CD14-positive monocyte (primary cell): ENCODE results near the gene MPND. TPM values are rescaled to one million over a fixed set of nuclear protein-coding genes. Genes with fewer than 3 reads are reported as not detected.

Source experiments
- DNase-seq, 3 donors: peaks; one replicate each; pipeline ENCODE4 v3.0.0-alpha.2; 2011 to 2022
- H2AFZ ChIP-seq: 2 replicates; pipeline ENCODE4 v1.6.0; 2012; ENCODE audit warnings: mild to moderate bottlenecking, low read depth, low read length, inconsistent platforms; ENCODE audit not compliant: insufficient read depth, poor library complexity, severe bottlenecking
- H3K27ac ChIP-seq, 2 donors: 1 replicate in 1 of 2; 2 replicates in 1 of 2; pipeline ENCODE4 v1.5.1; 2012 to 2013; ENCODE audit warnings: low read length in 2 of 2, control low read depth in 1 of 2, inconsistent platforms in 1 of 2, low read depth in 1 of 2, mild to moderate bottlenecking in 1 of 2
- H3K27me3 ChIP-seq, 2 donors: one replicate each; pipeline versions ENCODE4 v1.6.0 to v1.6.1; 2011 to 2013; ENCODE audit warnings: low read length in 2 of 2; ENCODE audit not compliant: control insufficient read depth in 2 of 2, insufficient read depth in 2 of 2
- H3K36me3 ChIP-seq, 2 donors: replicated peaks in 1 of 2; 1 replicate in 1 of 2; 2 replicates in 1 of 2; pipeline versions ENCODE4 v1.5.1 to v1.6.1; 2012 to 2013; ENCODE audit warnings: low read length in 2 of 2, control low read depth in 1 of 2, inconsistent platforms in 1 of 2, mild to moderate bottlenecking in 1 of 2; ENCODE audit not compliant: insufficient read depth in 2 of 2, control insufficient read depth in 1 of 2
- H3K4me1 ChIP-seq, 2 donors: 1 replicate in 1 of 2; 2 replicates in 1 of 2; pipeline versions ENCODE4 v1.5.1 to v1.6.1; 2012 to 2013; ENCODE audit warnings: low read length in 2 of 2, control low read depth in 1 of 2, inconsistent platforms in 1 of 2, mild to moderate bottlenecking in 1 of 2, moderate library complexity in 1 of 2; ENCODE audit not compliant: insufficient read depth in 2 of 2, control insufficient read depth in 1 of 2
- H3K4me2 ChIP-seq: replicated peaks from 2 replicates; pipeline ENCODE3; 2012; ENCODE audit warnings: low read length, moderate library complexity, mild to moderate bottlenecking; ENCODE audit not compliant: poor library complexity, severe bottlenecking; ENCODE audit errors: extremely low read depth
- H3K4me3 ChIP-seq, 3 experiments: fragments of 200-600 bp in 1 of 3; sonication (generic) in 1 of 3; replicated peaks in 1 of 3; 1 replicate in 2 of 3; 2 replicates in 1 of 3; pipeline ENCODE4 v1.5.1; 2011 to 2013; ENCODE audit warnings: low read length in 3 of 3, mild to moderate bottlenecking in 3 of 3, control low read depth in 2 of 3, low read depth in 2 of 3, inconsistent platforms in 1 of 3, moderate library complexity in 1 of 3
- H3K79me2 ChIP-seq: 2 replicates; pipeline ENCODE4 v1.6.0; 2012; ENCODE audit warnings: mild to moderate bottlenecking, control low read depth, inconsistent platforms, low read length, moderate library complexity; ENCODE audit not compliant: insufficient read depth
- H3K9ac ChIP-seq: 2 replicates; pipeline ENCODE4 v1.6.0; 2017; ENCODE audit warnings: low read length, mild to moderate bottlenecking; ENCODE audit not compliant: insufficient read depth, poor library complexity, severe bottlenecking
- H3K9me3 ChIP-seq, 2 donors: replicated peaks in 1 of 2; 1 replicate in 1 of 2; 2 replicates in 1 of 2; pipeline versions ENCODE4 v1.5.1 to v1.6.1; 2012 to 2013; ENCODE audit warnings: low read length in 2 of 2, control low read depth in 1 of 2; ENCODE audit not compliant: control insufficient read depth in 1 of 2, insufficient read depth in 1 of 2
- H4K20me1 ChIP-seq: 2 replicates; pipeline ENCODE4 v1.6.0; 2012; ENCODE audit warnings: mild to moderate bottlenecking, low read length, control low read depth, moderate library complexity; ENCODE audit not compliant: insufficient read depth
- H3K27ac Mint-ChIP-seq, 7 donors: one replicate each; pipeline ENCODE4 v1.8.0; 2020; ENCODE audit warnings: mild to moderate bottlenecking in 7 of 7, mixed read lengths in 7 of 7, moderate library complexity in 6 of 7, inconsistent platforms in 2 of 7
- H3K27me3 Mint-ChIP-seq, 3 donors: one replicate each; pipeline ENCODE4 v1.8.0; 2021 to 2022; ENCODE audit warnings: low read depth in 3 of 3, mild to moderate bottlenecking in 3 of 3, mixed read lengths in 3 of 3, moderate library complexity in 3 of 3, inconsistent platforms in 1 of 3
- H3K36me3 Mint-ChIP-seq, 2 donors: one replicate each; pipeline ENCODE4 v1.8.0; 2020; ENCODE audit warnings: mixed read lengths in 2 of 2, inconsistent platforms in 1 of 2, mild to moderate bottlenecking in 1 of 2
- H3K4me1 Mint-ChIP-seq: one replicate; pipeline ENCODE4 v1.8.0; 2020; ENCODE audit warnings: mild to moderate bottlenecking, mixed read lengths
- H3K4me3 Mint-ChIP-seq, 2 donors: one replicate each; pipeline ENCODE4 v1.8.0; 2020; ENCODE audit warnings: mild to moderate bottlenecking in 2 of 2, mixed read lengths in 2 of 2, moderate library complexity in 1 of 2
- H3K9me3 Mint-ChIP-seq, 7 donors: one replicate each; pipeline ENCODE4 v1.8.0; 2020 to 2022; ENCODE audit warnings: mixed read lengths in 7 of 7, mild to moderate bottlenecking in 6 of 7, moderate library complexity in 6 of 7, inconsistent platforms in 2 of 7
- CTCF ChIP-seq: fragments of 200-600 bp; IDR thresholded peaks from one replicate; pipeline ENCODE4 v1.8.0; 2022; ENCODE audit warnings: antibody characterized with exemption, mild to moderate bottlenecking
- WGBS: methylation state at CpG from one replicate; pipeline ENCODE4 v1.1.5; 2013; ENCODE audit warnings: missing lambda C conversion rate; ENCODE audit not compliant: insufficient coverage; 5-methylcytosine and 5-hydroxymethylcytosine counted together
- intact Hi-C, 2 donors: fragments of 100-400 bp; cut with micrococcal nuclease; formaldehyde crosslinking; loops; one replicate each; pipeline versions ENCODE4 v1.15.0 to v1.15.1; 2023
- polyA plus RNA-seq, 3 donors: library from polyadenylated mRNA; depleted of rRNA in 1 of 3; unstranded in 2 of 3; stranded (reverse) in 1 of 3; fragments of 300-500 nt in 2 of 3; fragments of >200 nt in 1 of 3; fragmentation: Illumina TruSeq in 2 of 3; gene quantifications; 1 replicate in 2 of 3; 2 replicates in 1 of 3; pipeline ENCODE4 v1.2.3, GENCODE V29; 2012 to 2021

MPND gene
- polyA plus RNA-seq, 3 donors: 6.5 to 15.9 (median 7.0) TPM

- no peaks in the 10 kb centered on the region for H4K20me1 ChIP-seq
- no peaks in the 10 kb centered on the region for H3K9me3 Mint-ChIP-seq
- DNase-seq: no peak
- peaks cover 16 to 53% of the 10 kb centered on the region in 2 donors for H3K36me3 Mint-ChIP-seq
- H3K36me3 ChIP-seq: peaks cover 15 to 30% of the 10 kb centered on the region in 2 donors
- TF ChIP-seq CTCF: no peak
- no peak overlapping the region for H3K4me3 Mint-ChIP-seq
- H3K27ac Mint-ChIP-seq: no peak overlapping the region
- H3K79me2 ChIP-seq: peaks cover 89% of the 10 kb centered on the region
- H2AFZ ChIP-seq: no peak overlapping the region
- H3K4me3 ChIP-seq: no peak overlapping the region
- H3K27ac ChIP-seq: no peak overlapping the region
- H3K4me1 Mint-ChIP-seq: peaks cover 19% of the 10 kb centered on the region
- no peak overlapping the region for H3K9ac ChIP-seq
- intact Hi-C loops: no loop called here
- H3K27me3 ChIP-seq: no peaks in the 10 kb centered on the region
- H3K4me1 ChIP-seq: peaks cover 13 to 17% of the 10 kb centered on the region in 2 donors
- WGBS: 97% methylated on average over 7 of the region's 7 CpGs
- no peak overlapping the region for H3K4me2 ChIP-seq
- peaks cover 0 to 2% (median 0%) of the 10 kb centered on the region in 3 donors for H3K27me3 Mint-ChIP-seq
- no peaks in the 10 kb centered on the region for H3K9me3 ChIP-seq
These were observed 63.3 kb downstream of the MPND start for GRCh38 chr19:4406626-4407025.

- Histone ChIP-seq H2AFZ (no peak overlapping the region), H3K27me3 (no peaks in the 10 kb centered on the region), H3K4me3 (no peak overlapping the region), H3K36me3 (peaks cover 22 to 56% of the 10 kb centered on the region in 2 donors), H3K27ac (peak overlapping the region in 1 of 2 donors; percentile 5), H3K79me2 (peaks cover 97% of the 10 kb centered on the region), H4K20me1 (no peaks in the 10 kb centered on the region), H3K9me3 (no peaks in the 10 kb centered on the region), H3K4me2 (no peak overlapping the region), H3K4me1 (no peaks in the 10 kb centered on the region), H3K9ac (no peak overlapping the region)
- intact Hi-C loops: no loop called here
- H3K4me3 Mint-ChIP-seq: no peak overlapping the region
- peaks cover 28 to 78% of the 10 kb centered on the region in 2 donors for H3K36me3 Mint-ChIP-seq
- peaks cover 4% of the 10 kb centered on the region for H3K4me1 Mint-ChIP-seq
- 94% methylated on average over 14 of the region's 23 CpGs for WGBS
- peak overlapping the region in 3 of 7 donors; percentile 58 to 70 (median 66) for H3K27ac Mint-ChIP-seq
- no peaks in the 10 kb centered on the region for H3K9me3 Mint-ChIP-seq
- TF ChIP-seq CTCF: no peak
- DNase-seq: no peak
- H3K27me3 Mint-ChIP-seq: peaks cover 0 to 2% (median 0%) of the 10 kb centered on the region in 3 donors
These were observed 66.0 kb downstream of the MPND start for GRCh38 chr19:4409123-4409933.

Other genes starting within 250 kb of the MPND start
- gene MAP2K2, start 219.4 kb upstream of the MPND start, polyA plus RNA-seq: 10 to 100 TPM; 30.5 to 94.5 (median 40.2) TPM
- not detected for gene CREB3L3, start 189.9 kb upstream of the MPND start, polyA plus RNA-seq
- 10 to 100 TPM in 1 of 3 donors, 1 to 10 TPM in 1, under 1 TPM in 1; 0.57 to 50.3 (median 1.2) TPM for gene SIRT6, start 161.0 kb upstream of the MPND start, polyA plus RNA-seq
- gene ANKRD24, start 160.9 kb upstream of the MPND start, polyA plus RNA-seq: under 1 TPM in 2 of 3 donors, not detected in 1; 0.07 to 0.79 TPM
- gene EBI3, start 114.0 kb upstream of the MPND start, polyA plus RNA-seq: under 1 TPM in 2 of 3 donors, not detected in 1; 0.14 to 0.40 TPM
- gene YJU2, start 96.5 kb upstream of the MPND start, polyA plus RNA-seq: 10 to 100 TPM in 2 of 3 donors, 1 to 10 TPM in 1; 8.6 to 19.3 (median 13.4) TPM
- gene SHD, start 64.3 kb upstream of the MPND start, polyA plus RNA-seq: not detected
- gene TMIGD2, start 41.2 kb upstream of the MPND start, polyA plus RNA-seq: under 1 TPM in 1 of 3 donors, not detected in 2; 0.26 TPM
- gene FSD1, start 39.0 kb upstream of the MPND start, polyA plus RNA-seq: under 1 TPM in 1 of 3 donors, not detected in 2; 0.39 TPM
- under 1 TPM in 2 of 3 donors, not detected in 1; 0.11 to 0.17 TPM for gene STAP2, start 4.7 kb upstream of the MPND start, polyA plus RNA-seq
- gene SH3GL1, start 57.0 kb downstream of the MPND start, polyA plus RNA-seq: 10 to 100 TPM; 14.0 to 33.9 (median 15.0) TPM
- gene CHAF1A, start 59.1 kb downstream of the MPND start, polyA plus RNA-seq: 10 to 100 TPM in 1 of 3 donors, 1 to 10 TPM in 2; 4.4 to 26.4 (median 5.4) TPM
- gene UBXN6, start 114.2 kb downstream of the MPND start, polyA plus RNA-seq: 10 to 100 TPM in 1 of 3 donors, 1 to 10 TPM in 2; 3.8 to 64.5 (median 5.4) TPM
- gene HDGFL2, start 128.7 kb downstream of the MPND start, polyA plus RNA-seq: 10 to 100 TPM in 2 of 3 donors, 1 to 10 TPM in 1; 7.0 to 13.2 (median 10.5) TPM
- under 1 TPM in 2 of 3 donors, not detected in 1; 0.05 to 0.19 TPM for gene PLIN4, start 174.9 kb downstream of the MPND start, polyA plus RNA-seq
- gene PLIN5, start 191.7 kb downstream of the MPND start, polyA plus RNA-seq: 1 to 10 TPM in 1 of 3 donors, under 1 TPM in 2; 0.28 to 3.0 (median 0.58) TPM
- 10 to 100 TPM in 1 of 3 donors, 1 to 10 TPM in 2; 5.5 to 50.1 (median 9.6) TPM for gene LRG1, start 196.5 kb downstream of the MPND start, polyA plus RNA-seq
- 1 to 10 TPM in 1 of 3 donors, under 1 TPM in 2; 0.12 to 1.6 (median 0.87) TPM for gene SEMA6B, start 216.1 kb downstream of the MPND start, polyA plus RNA-seq